GM15510 (cell line): Measurements from ENCODE around the gene DDI1.

Source experiments
- POLR2A ChIP-seq: IDR thresholded peaks from 3 replicates; pipeline ENCODE4 v1.6.1; 2011; ENCODE audit warnings: borderline replicate concordance; ENCODE audit not compliant: insufficient read length; ENCODE audit errors: extremely low read depth

DDI1 gene

DNA sequence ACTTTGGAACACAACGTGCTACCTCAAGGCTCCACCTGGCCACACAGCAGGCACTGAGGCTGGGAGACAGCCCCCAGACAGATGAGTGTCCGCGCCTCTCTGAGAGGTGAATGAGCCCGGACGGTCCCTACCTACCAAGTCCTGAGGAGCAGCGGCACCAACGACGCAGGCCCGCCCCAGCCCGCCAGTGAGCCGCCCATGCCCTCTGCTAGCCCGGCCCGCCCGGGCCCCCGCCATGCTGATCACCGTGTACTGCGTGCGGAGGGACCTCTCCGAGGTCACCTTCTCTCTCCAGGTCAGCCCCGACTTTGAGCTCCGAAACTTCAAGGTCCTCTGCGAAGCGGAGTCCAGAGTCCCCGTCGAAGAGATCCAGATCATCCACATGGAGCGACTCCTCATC lies at the start of gene DDI1:
Gene DDI1, plus strand, starts transcription at position 53 of the 400 bp plus-strand sequence. Its CDS starts 183 bp downstream, at position 236.
- no peak for TF ChIP-seq POLR2A

DNA sequence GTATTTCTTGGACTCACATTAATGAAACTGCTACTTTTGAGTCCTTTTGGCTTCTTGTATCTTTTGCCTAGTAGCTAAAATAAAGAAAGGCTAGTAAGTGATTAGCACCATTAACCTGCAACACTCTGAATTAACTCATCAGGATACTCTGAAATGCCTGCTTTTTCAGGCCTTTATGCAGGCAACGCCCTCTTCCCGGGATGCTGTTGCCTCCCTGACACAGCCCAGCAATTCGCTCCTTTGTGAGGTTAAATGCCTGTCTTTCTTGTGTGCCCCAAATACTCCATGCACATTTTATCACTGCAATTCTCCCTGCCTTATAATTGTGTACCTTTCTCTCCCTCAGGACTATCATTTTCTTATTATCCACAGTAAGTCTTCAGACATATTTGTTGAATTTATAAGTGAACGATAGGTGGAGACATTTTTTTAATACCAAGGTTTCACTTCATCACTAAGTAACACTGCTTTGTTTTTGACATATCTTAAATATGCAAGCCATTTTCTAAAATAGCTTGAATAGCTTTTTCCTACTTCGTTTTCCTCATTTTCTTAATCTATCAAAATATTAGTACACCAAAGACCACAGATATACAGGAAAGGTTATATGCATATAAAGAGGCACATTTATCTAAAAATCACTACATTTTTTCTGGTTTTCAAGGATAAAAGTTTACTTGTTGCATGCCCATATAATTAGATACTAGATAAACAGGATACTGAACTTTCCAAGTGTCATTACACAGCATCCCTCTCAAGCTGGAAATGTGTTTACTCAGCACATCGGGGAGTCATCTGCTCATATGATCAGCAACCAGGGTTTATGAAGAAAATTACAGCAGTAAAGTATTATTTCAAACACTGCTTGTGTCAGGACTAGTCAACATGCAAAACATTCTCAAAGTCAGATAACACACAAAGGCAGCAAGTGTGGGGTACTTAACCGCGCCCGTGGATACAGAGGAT lies 48.5 kb upstream of the DDI1 start:
- no peak for TF ChIP-seq POLR2A

DNA sequence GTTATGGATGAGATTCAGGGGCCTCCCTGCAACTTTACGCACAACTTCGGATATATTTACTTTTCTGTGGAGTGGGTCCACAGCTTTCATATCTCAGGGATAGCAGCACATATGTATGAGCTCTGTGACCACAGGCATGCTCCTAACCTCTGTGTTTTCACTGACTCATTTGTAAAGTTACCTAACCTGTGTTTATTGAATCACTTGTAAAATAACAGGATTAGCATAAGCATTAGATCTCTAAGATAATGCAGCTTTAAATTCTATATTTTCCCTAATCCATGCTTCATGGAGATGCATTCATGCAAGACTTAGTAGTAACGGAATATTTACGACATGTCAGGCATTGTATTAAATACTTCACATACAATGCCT lies 47.9 kb upstream of the DDI1 start:
- TF ChIP-seq POLR2A, result no peak

DNA sequence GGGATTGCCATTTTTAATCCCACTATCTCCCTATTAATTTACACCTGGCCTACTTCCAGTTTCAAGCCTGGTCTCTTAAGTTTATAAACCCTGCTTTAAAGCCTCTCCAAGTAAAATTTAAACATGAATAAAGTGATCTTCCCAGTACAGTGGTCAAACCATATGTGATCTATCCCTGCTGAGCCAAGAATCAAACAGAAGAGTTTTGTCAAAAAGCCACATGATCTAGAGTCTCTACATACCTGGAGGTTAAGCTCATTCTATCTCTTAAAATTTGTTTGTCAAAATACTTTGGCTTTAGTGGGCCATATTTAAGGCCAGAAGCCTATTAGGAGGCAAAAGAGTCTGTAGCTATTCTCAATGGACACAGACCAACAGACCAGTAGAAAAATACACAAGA lies 42.9 kb upstream of the DDI1 start:
- no peak for TF ChIP-seq POLR2A

DNA sequence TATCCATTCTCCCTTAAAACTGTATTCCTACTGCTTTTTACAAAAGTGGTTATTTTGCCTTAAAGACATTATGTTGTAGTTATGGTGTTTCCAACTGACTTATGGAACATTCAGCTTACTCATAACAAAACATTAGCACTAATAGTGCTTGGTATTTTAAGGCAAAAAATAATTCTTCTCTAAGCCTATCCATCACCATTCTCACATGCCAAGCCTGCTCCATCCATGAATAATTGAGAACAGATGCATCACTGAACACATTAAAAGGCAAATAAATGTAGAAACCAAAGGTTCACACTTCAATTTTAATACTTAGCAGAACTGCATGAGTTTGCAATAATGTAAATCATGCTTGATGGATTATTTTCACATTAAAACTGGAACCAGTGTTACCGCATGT lies 42.3 kb upstream of the DDI1 start:
- TF ChIP-seq POLR2A, result no peak

DNA sequence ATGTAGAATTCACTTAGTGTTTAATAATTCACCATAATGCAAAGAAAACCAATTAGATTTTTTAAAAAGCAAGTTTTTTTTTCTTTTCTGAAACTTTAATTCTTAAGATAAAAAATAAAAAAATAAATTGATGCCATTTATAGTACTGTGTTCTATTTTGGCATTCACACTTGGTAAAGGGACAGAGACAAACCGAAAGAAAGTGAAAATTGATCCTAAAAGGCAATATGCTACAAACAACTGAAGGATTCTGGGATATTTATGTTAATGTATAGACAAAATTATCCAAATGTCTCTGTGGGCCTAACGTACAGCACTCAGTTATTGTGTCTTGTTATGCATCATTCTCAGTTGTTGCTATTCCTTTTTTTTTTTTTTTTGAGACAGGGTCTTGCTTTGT lies 41.9 kb upstream of the DDI1 start:
- no peak for TF ChIP-seq POLR2A

DNA sequence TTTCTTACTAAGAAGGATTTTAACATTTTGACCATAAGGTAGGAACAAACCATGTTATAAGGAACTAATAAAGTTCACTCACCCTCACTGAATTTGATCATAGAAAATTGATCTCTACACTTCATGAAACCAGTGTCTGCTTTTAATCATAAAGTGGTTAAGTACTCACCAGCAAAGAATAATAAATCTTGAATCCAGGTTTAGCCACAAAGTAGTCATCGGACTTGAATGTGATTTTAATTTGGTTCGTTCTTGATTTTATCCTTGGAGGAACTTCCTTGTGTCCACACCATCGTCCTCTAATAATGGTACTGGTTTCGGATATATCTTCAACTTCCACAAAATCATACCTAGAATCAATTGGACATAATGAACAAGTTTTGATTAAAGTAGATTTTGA lies 40.5 kb upstream of the DDI1 start:
- TF ChIP-seq POLR2A, result no peak

DNA sequence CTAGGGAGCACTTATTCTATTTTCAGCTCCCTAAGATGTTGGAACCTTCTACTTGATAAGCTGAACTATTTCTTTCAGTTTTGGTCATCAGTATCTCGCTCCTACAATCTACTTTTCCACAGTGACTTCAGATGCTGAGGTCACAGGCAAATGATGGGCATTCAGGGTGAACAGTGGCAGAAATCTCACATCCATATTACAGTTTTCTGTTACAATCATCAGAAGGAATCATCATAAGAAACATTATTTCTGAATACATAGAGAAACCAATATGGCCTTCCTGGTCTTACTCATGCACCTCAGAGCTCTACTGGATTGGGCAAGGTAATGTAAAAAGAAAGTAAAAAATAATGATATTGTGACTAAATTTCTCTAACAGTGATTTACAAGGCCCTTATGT lies 39.4 kb upstream of the DDI1 start:
- no peak for TF ChIP-seq POLR2A

DNA sequence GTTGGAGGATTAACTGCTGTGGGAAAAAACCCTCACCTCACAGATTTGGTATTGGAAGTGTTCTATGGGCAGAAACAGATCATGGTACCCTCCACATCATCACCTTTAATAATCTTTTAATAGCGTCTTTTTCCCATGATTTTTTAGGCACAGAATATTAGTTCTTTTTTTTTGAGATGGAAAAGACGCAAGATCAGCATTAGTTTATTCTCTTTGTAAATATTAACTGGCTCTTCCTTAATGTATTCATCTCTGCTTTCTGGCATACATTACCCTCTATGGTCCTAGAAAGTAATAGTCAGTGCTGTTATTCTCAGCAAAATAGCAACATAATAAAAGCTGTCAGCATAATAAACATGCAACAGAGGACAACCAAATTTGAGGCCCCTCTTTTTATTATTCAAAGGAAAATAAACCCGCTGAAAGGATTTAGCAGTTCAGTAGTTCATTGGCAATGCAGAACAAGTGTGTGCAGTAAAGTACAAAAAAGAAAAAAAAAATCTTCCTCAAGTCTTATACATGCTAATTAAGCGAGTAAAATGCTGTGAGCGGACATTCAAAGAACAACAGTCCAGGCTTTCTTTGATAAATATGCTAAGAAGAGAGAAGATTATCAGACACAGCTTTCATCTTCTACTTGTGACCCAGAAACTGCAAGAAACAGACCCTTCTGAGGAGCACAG lies 37.5 kb upstream of the DDI1 start:
- no peak for TF ChIP-seq POLR2A

DNA sequence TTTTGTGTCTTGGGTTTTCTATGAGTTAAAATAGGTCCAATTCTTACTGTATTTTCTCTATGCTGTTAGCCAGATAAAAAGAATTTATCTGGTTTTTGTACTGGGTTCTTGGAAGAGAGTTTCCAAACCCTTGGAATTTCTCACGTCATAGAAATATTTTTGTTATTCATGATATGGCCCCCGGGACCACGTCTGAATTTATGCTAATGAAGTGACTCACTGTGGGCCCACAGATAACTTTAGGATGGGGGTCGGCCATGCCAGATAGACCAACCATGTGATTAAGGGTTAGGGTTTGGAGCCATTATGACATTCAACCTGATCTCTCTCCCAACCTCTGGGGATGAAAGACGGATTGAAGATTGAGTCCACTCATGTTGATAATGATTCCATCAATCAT lies 35.6 kb upstream of the DDI1 start:
- TF ChIP-seq POLR2A, result no peak

DNA sequence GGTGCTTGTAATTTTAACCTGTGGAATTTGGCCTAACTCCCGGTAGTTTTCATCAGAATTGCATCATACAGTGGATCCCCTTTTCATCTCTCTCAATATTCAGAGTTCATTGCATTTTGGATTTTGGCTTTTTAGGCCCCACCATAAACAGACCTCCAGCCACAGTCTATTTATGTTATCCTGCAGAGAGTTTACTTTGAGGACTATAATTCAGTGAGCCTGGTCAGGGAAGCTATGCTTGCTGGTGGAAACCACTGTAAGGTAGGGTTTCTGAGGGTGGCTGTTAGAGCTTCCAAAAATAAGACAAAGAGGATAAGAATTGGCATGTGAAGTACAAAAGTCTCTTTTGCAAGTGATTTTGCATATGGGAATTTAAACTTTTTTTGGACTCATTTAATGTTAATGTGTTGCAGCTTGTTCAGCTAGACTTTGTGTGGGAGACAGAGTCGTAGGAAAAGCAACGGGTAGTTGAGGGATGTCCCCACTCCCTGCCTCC lies 34.8 kb upstream of the DDI1 start:
- TF ChIP-seq POLR2A, result no peak

DNA sequence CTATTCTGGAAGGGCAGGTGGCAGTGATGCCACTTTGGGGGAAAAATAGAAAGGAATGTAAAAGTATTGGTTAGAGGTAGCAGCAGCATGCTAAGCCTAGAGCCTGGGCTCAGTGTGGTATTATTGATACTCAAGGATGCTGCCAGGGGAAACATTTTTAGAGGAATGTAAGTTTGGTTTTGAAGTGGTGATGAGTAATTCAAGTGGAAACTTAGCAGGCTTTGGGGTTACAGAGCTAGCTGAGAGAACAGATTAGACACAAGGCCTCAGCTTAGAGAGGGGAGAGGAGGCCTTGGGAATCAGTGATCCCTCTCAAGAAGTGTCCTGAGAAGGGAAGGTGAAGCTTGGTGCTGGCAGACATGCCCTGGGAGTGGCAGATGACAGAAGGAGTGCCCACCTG lies 32.9 kb upstream of the DDI1 start:
- no peak for TF ChIP-seq POLR2A

DNA sequence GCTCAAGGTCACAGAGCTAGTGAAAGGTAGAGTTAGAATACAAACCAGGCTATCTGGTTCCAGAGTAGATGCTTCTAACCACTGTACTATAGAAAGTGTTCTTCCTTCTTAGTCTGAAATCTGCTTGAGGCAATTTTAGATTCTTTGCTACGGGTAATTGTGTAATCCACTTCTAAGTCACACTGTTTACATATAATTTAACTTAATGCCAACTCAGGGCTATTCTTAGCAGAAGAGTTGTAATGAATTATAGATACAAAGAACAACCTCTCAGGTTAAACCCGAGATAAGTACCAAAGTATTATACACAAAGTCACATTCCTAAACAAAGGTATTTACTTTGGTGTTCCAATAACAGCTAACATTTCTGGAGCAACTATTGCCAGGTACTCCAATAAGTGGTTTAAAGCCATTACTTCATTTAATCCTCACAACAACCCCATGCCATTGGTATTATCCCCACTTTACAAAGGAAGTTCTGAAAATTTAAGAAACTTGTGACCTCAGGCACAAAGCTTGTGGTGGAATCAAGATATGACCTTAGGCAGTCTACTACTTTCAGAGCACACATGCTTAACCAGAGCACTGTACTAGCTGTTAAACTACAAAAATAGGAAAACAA lies 31.1 kb upstream of the DDI1 start:
- TF ChIP-seq POLR2A, result no peak

DNA sequence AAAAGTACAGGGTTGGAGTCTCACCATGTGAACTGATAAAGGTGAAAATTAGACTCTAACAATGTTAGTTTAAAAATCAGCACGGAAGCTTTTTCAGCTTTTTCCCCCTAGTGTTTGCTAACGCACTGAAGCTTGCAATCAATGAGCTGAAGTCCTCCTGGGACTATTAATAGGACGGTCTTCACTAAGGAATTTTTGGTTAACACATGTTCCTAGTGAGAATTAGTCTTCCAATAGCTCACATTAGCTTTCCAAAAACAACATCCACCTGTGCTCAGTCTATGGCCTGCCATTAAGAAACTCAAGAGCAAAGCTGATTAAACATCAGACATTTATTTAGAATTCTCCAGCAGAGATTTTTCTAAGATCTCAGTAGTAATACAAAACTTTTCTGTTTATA lies 26.7 kb upstream of the DDI1 start:
- TF ChIP-seq POLR2A, result no peak

DNA sequence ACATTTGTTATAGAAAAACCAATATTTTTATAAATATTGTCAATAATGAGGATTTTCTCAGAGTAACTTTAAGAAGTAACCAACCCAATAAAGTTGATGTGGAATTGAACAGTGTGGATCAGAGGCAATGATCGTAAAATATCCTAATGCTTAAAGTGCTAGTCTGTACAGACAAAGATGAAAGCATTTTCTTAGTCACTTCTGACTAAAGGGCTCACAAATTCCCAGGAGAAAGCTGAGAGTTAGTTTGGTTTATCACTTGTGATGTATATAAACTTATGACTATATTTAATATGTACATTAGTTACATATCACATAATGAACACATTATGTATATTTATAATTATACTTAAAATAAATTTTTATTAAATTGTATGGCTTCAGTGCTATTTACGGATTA lies 25.4 kb upstream of the DDI1 start:
- no peak for TF ChIP-seq POLR2A
